ENCODE results near the gene TSPO2.

Gene TSPO2

GRCh38 chr6:41053041-41053440, 10.8 kb downstream of the TSPO2 start, which contains the start of gene APOBEC2:
APOBEC2 (plus strand) TSS chr6:41053202; CDS start chr6:41053348, 146 bp downstream.
- DNase-seq: peak; percentile 14

GRCh38 chr6:41054511-41054910, 12.2 kb downstream of the TSPO2 start:
- no peak for DNase-seq

- DNase-seq: peak; percentile 74
Observed at GRCh38 chr6:41055149-41055548, 12.9 kb downstream of the TSPO2 start.

GRCh38 chr6:41056768-41057490, 14.7 kb downstream of the TSPO2 start:
- DNase-seq: no peak

GRCh38 chr6:41058783-41059181, 16.5 kb downstream of the TSPO2 start:
- no peak for DNase-seq

GRCh38 chr6:41059556-41059955, 17.3 kb downstream of the TSPO2 start:
- DNase-seq: no peak

GRCh38 chr6:41061196-41061726, 19.0 kb downstream of the TSPO2 start:
- DNase-seq: no peak

- no peak for DNase-seq
Observed at GRCh38 chr6:41062056-41062455, 19.8 kb downstream of the TSPO2 start.

GRCh38 chr6:41063884-41064285, 21.6 kb downstream of the TSPO2 start:
- no peak for DNase-seq

GRCh38 chr6:41064841-41065240, 22.6 kb downstream of the TSPO2 start:
- no peak for DNase-seq

GRCh38 chr6:41065550-41066026, 23.3 kb downstream of the TSPO2 start:
- no peak for DNase-seq

GRCh38 chr6:41066867-41067304, 24.6 kb downstream of the TSPO2 start:
- DNase-seq: peak; percentile 80

- DNase-seq: no peak
Observed at GRCh38 chr6:41071501-41071922, 29.2 kb downstream of the TSPO2 start.

GRCh38 chr6:41071923-41072835, 29.9 kb downstream of the TSPO2 start, which contains the start of gene OARD1:
OARD1 (minus strand) TSS chr6:41072356; CDS start chr6:41071634, 722 bp downstream.
- DNase-seq: peak; percentile 100

GRCh38 chr6:41072836-41073202, 30.6 kb downstream of the TSPO2 start, which contains the start of gene NFYA:
NFYA (plus strand) TSS chr6:41072974; CDS start chr6:41079090, 6,116 bp downstream.
- no peak for DNase-seq

- peak; percentile 93 for DNase-seq
Observed at GRCh38 chr6:41073203-41073967, 31.1 kb downstream of the TSPO2 start.

GRCh38 chr6:41073968-41074691, 31.9 kb downstream of the TSPO2 start:
- DNase-seq: peak; percentile 63

- DNase-seq: no peak
Observed at GRCh38 chr6:41074692-41075436, 32.6 kb downstream of the TSPO2 start.

GRCh38 chr6:41075651-41076626, 33.7 kb downstream of the TSPO2 start:
- no peak for DNase-seq

GRCh38 chr6:41077536-41077935, 35.3 kb downstream of the TSPO2 start:
- DNase-seq: no peak

Data from NCI-H69 (cell line).